SHP77 treated with DMSO at 0.1 percent for 48 hours (cell line): ENCODE results near the gene DOCK2.
"Not testable (repeated sequence)": the region's sequence is repeated elsewhere in the genome, so short reads cannot be mapped to it uniquely, and the experiment has no call there.

Experiments
- DNase-seq: peaks from one replicate; lab custom pipeline; 2025; lab: John Stamatoyannopoulos, UW

The DOCK2 gene

GRCh38 chr5:169719360-169720314, 82.6 kb downstream of the DOCK2 start:
- DNase-seq, result no peak

GRCh38 chr5:169721771-169722170, 84.7 kb downstream of the DOCK2 start:
- DNase-seq, result no peak

- no peak for DNase-seq
These were observed 86.2 kb downstream of the DOCK2 start for GRCh38 chr5:169723103-169723831.

GRCh38 chr5:169724303-169725087, 87.4 kb downstream of the DOCK2 start:
- no peak for DNase-seq

GRCh38 chr5:169725665-169726064, 88.6 kb downstream of the DOCK2 start:
- DNase-seq, result not testable (repeated sequence)

- no peak for DNase-seq
These were observed 91.3 kb downstream of the DOCK2 start for GRCh38 chr5:169728418-169728817.

GRCh38 chr5:169731221-169731620, 94.1 kb downstream of the DOCK2 start:
- no peak for DNase-seq

GRCh38 chr5:169732841-169733240, 95.8 kb downstream of the DOCK2 start:
- DNase-seq, result no peak

GRCh38 chr5:169735913-169736312, 98.8 kb downstream of the DOCK2 start:
- no peak for DNase-seq

- DNase-seq, result no peak
These were observed 99.6 kb downstream of the DOCK2 start for GRCh38 chr5:169736653-169737052.

- DNase-seq, result no peak
These were observed 103.4 kb downstream of the DOCK2 start for GRCh38 chr5:169740435-169740834.

GRCh38 chr5:169742771-169743296, 105.8 kb downstream of the DOCK2 start:
- DNase-seq, result no peak

- DNase-seq, result no peak
These were observed 107.3 kb downstream of the DOCK2 start for GRCh38 chr5:169744336-169744735.

GRCh38 chr5:169745441-169746146, 108.5 kb downstream of the DOCK2 start:
- no peak for DNase-seq

- no peak for DNase-seq
These were observed 109.1 kb downstream of the DOCK2 start for GRCh38 chr5:169746147-169746694.

- no peak for DNase-seq
These were observed 111.1 kb downstream of the DOCK2 start for GRCh38 chr5:169748174-169748573.

- DNase-seq, result no peak
These were observed 112.2 kb downstream of the DOCK2 start for GRCh38 chr5:169749295-169749694.

- DNase-seq, result no peak
These were observed 114.4 kb downstream of the DOCK2 start for GRCh38 chr5:169751490-169751889.

GRCh38 chr5:169752566-169752965, 115.5 kb downstream of the DOCK2 start:
- not testable (repeated sequence) for DNase-seq

- no peak for DNase-seq
These were observed 116.7 kb downstream of the DOCK2 start for GRCh38 chr5:169753795-169754194.

GRCh38 chr5:169754737-169755136, 117.7 kb downstream of the DOCK2 start:
- DNase-seq, result no peak
